ENCODE data around the gene GHR.

GHR gene

GRCh38 chr5:42461033-42461432 is 37.8 kb downstream of the GHR start:
- 100% methylated on average over 1 of the region's 1 CpG for WGBS (ENCODE audit: insufficient coverage, insufficient read length)
- DNase-seq (ENCODE audit: low read depth, low spot score): no peak
- Histone ChIP-seq H3K9me3 (ENCODE audit: control insufficient read depth, insufficient read depth, low read length) (no peaks in the 10 kb centered on the region), H3K27ac (ENCODE audit: low read length) (no peak overlapping the region), H3K36me3 (ENCODE audit: control insufficient read depth, insufficient read depth, low read length) (no peaks in the 10 kb centered on the region), H3K27me3 (ENCODE audit: control insufficient read depth, insufficient read depth, low read length) (no peaks in the 10 kb centered on the region), H3K4me1 (ENCODE audit: control insufficient read depth, insufficient read depth, low read length) (no peaks in the 10 kb centered on the region), H3K4me3 (ENCODE audit: low read length) (no peak overlapping the region)

- H3K4me3 ChIP-seq (ENCODE audit: low read length): no peak overlapping the region
- DNase-seq (ENCODE audit: low read depth, low spot score): no peak
- H3K36me3 ChIP-seq (ENCODE audit: control insufficient read depth, insufficient read depth, low read length): no peaks in the 10 kb centered on the region
- no peaks in the 10 kb centered on the region for H3K27me3 ChIP-seq (ENCODE audit: control insufficient read depth, insufficient read depth, low read length)
- no peaks in the 10 kb centered on the region for H3K4me1 ChIP-seq (ENCODE audit: control insufficient read depth, insufficient read depth, low read length)
- H3K9me3 ChIP-seq (ENCODE audit: control insufficient read depth, insufficient read depth, low read length): no peaks in the 10 kb centered on the region
- WGBS (ENCODE audit: insufficient coverage, insufficient read length): no CpG with 5 or more reads among the region's 1 CpG
- H3K27ac ChIP-seq (ENCODE audit: low read length): no peak overlapping the region
Observed at GRCh38 chr5:42461507-42461906, 38.3 kb downstream of the GHR start.

- Histone ChIP-seq H3K9me3 (ENCODE audit: control insufficient read depth, insufficient read depth, low read length) (no peaks in the 10 kb centered on the region), H3K27ac (ENCODE audit: low read length) (no peak overlapping the region), H3K36me3 (ENCODE audit: control insufficient read depth, insufficient read depth, low read length) (no peaks in the 10 kb centered on the region), H3K4me1 (ENCODE audit: control insufficient read depth, insufficient read depth, low read length) (no peaks in the 10 kb centered on the region), H3K4me3 (ENCODE audit: low read length) (no peak overlapping the region), H3K27me3 (ENCODE audit: control insufficient read depth, insufficient read depth, low read length) (no peaks in the 10 kb centered on the region)
- no CpG with 5 or more reads among the region's 2 CpGs for WGBS (ENCODE audit: insufficient coverage, insufficient read length)
- no peak for DNase-seq (ENCODE audit: low read depth, low spot score)
Observed at GRCh38 chr5:42462083-42462482, 38.8 kb downstream of the GHR start.

- no peaks in the 10 kb centered on the region for H3K9me3 ChIP-seq (ENCODE audit: control insufficient read depth, insufficient read depth, low read length)
- no CpG with 5 or more reads among the region's 5 CpGs for WGBS (ENCODE audit: insufficient coverage, insufficient read length)
- no peaks in the 10 kb centered on the region for H3K27me3 ChIP-seq (ENCODE audit: control insufficient read depth, insufficient read depth, low read length)
- no peak for DNase-seq (ENCODE audit: low read depth, low spot score)
- H3K4me3 ChIP-seq (ENCODE audit: low read length): no peak overlapping the region
- no peak overlapping the region for H3K27ac ChIP-seq (ENCODE audit: low read length)
- H3K36me3 ChIP-seq (ENCODE audit: control insufficient read depth, insufficient read depth, low read length): no peaks in the 10 kb centered on the region
- no peaks in the 10 kb centered on the region for H3K4me1 ChIP-seq (ENCODE audit: control insufficient read depth, insufficient read depth, low read length)
Observed at GRCh38 chr5:42467572-42467971, 44.3 kb downstream of the GHR start.

- WGBS (ENCODE audit: insufficient coverage, insufficient read length): no CpG with 5 or more reads among the region's 8 CpGs
- Histone ChIP-seq H3K36me3 (ENCODE audit: control insufficient read depth, insufficient read depth, low read length) (no peaks in the 10 kb centered on the region), H3K27me3 (ENCODE audit: control insufficient read depth, insufficient read depth, low read length) (no peaks in the 10 kb centered on the region), H3K9me3 (ENCODE audit: control insufficient read depth, insufficient read depth, low read length) (no peaks in the 10 kb centered on the region), H3K4me1 (ENCODE audit: control insufficient read depth, insufficient read depth, low read length) (no peaks in the 10 kb centered on the region), H3K4me3 (ENCODE audit: low read length) (no peak overlapping the region), H3K27ac (ENCODE audit: low read length) (no peak overlapping the region)
- no peak for DNase-seq (ENCODE audit: low read depth, low spot score)
Observed at GRCh38 chr5:42467981-42468524, 44.8 kb downstream of the GHR start.

- no peaks in the 10 kb centered on the region for H3K36me3 ChIP-seq (ENCODE audit: control insufficient read depth, insufficient read depth, low read length)
- no peaks in the 10 kb centered on the region for H3K9me3 ChIP-seq (ENCODE audit: control insufficient read depth, insufficient read depth, low read length)
- WGBS (ENCODE audit: insufficient coverage, insufficient read length): no CpG with 5 or more reads among the region's 5 CpGs
- no peak overlapping the region for H3K4me3 ChIP-seq (ENCODE audit: low read length)
- no peak for DNase-seq (ENCODE audit: low read depth, low spot score)
- no peaks in the 10 kb centered on the region for H3K4me1 ChIP-seq (ENCODE audit: control insufficient read depth, insufficient read depth, low read length)
- H3K27me3 ChIP-seq (ENCODE audit: control insufficient read depth, insufficient read depth, low read length): no peaks in the 10 kb centered on the region
- H3K27ac ChIP-seq (ENCODE audit: low read length): no peak overlapping the region
Observed at GRCh38 chr5:42483472-42484154, 60.4 kb downstream of the GHR start.

GRCh38 chr5:42487077-42487476 is 63.8 kb downstream of the GHR start:
- H3K36me3 ChIP-seq (ENCODE audit: control insufficient read depth, insufficient read depth, low read length): no peaks in the 10 kb centered on the region
- DNase-seq (ENCODE audit: low read depth, low spot score): no peak
- WGBS (ENCODE audit: insufficient coverage, insufficient read length): no CpG with 5 or more reads among the region's 3 CpGs
- no peak overlapping the region for H3K4me3 ChIP-seq (ENCODE audit: low read length)
- H3K9me3 ChIP-seq (ENCODE audit: control insufficient read depth, insufficient read depth, low read length): no peaks in the 10 kb centered on the region
- no peaks in the 10 kb centered on the region for H3K4me1 ChIP-seq (ENCODE audit: control insufficient read depth, insufficient read depth, low read length)
- H3K27me3 ChIP-seq (ENCODE audit: control insufficient read depth, insufficient read depth, low read length): no peaks in the 10 kb centered on the region
- no peak overlapping the region for H3K27ac ChIP-seq (ENCODE audit: low read length)

GRCh38 chr5:42487821-42488220 is 64.6 kb downstream of the GHR start:
- Histone ChIP-seq H3K4me3 (ENCODE audit: low read length) (no peak overlapping the region), H3K27me3 (ENCODE audit: control insufficient read depth, insufficient read depth, low read length) (no peaks in the 10 kb centered on the region), H3K4me1 (ENCODE audit: control insufficient read depth, insufficient read depth, low read length) (no peaks in the 10 kb centered on the region), H3K36me3 (ENCODE audit: control insufficient read depth, insufficient read depth, low read length) (no peaks in the 10 kb centered on the region), H3K9me3 (ENCODE audit: control insufficient read depth, insufficient read depth, low read length) (no peaks in the 10 kb centered on the region), H3K27ac (ENCODE audit: low read length) (no peak overlapping the region)
- no peak for DNase-seq (ENCODE audit: low read depth, low spot score)

- H3K36me3 ChIP-seq (ENCODE audit: control insufficient read depth, insufficient read depth, low read length): no peaks in the 10 kb centered on the region
- no peak for DNase-seq (ENCODE audit: low read depth, low spot score)
- no CpG with 5 or more reads among the region's 2 CpGs for WGBS (ENCODE audit: insufficient coverage, insufficient read length)
- no peaks in the 10 kb centered on the region for H3K27me3 ChIP-seq (ENCODE audit: control insufficient read depth, insufficient read depth, low read length)
- no peaks in the 10 kb centered on the region for H3K9me3 ChIP-seq (ENCODE audit: control insufficient read depth, insufficient read depth, low read length)
- H3K27ac ChIP-seq (ENCODE audit: low read length): no peak overlapping the region
- no peak overlapping the region for H3K4me3 ChIP-seq (ENCODE audit: low read length)
- no peaks in the 10 kb centered on the region for H3K4me1 ChIP-seq (ENCODE audit: control insufficient read depth, insufficient read depth, low read length)
Observed at GRCh38 chr5:42490831-42491230, 67.6 kb downstream of the GHR start.

GRCh38 chr5:42491699-42492098 is 68.5 kb downstream of the GHR start:
- DNase-seq (ENCODE audit: low read depth, low spot score): no peak
- H3K4me3 ChIP-seq (ENCODE audit: low read length): no peak overlapping the region
- no CpG with 5 or more reads among the region's 3 CpGs for WGBS (ENCODE audit: insufficient coverage, insufficient read length)
- no peaks in the 10 kb centered on the region for H3K4me1 ChIP-seq (ENCODE audit: control insufficient read depth, insufficient read depth, low read length)
- no peak overlapping the region for H3K27ac ChIP-seq (ENCODE audit: low read length)
- H3K9me3 ChIP-seq (ENCODE audit: control insufficient read depth, insufficient read depth, low read length): no peaks in the 10 kb centered on the region
- H3K36me3 ChIP-seq (ENCODE audit: control insufficient read depth, insufficient read depth, low read length): no peaks in the 10 kb centered on the region
- no peaks in the 10 kb centered on the region for H3K27me3 ChIP-seq (ENCODE audit: control insufficient read depth, insufficient read depth, low read length)

GRCh38 chr5:42492974-42493373 is 69.7 kb downstream of the GHR start:
- no peak overlapping the region for H3K4me3 ChIP-seq (ENCODE audit: low read length)
- H3K27me3 ChIP-seq (ENCODE audit: control insufficient read depth, insufficient read depth, low read length): no peaks in the 10 kb centered on the region
- WGBS (ENCODE audit: insufficient coverage, insufficient read length): no CpG with 5 or more reads among the region's 3 CpGs
- H3K9me3 ChIP-seq (ENCODE audit: control insufficient read depth, insufficient read depth, low read length): no peaks in the 10 kb centered on the region
- H3K27ac ChIP-seq (ENCODE audit: low read length): no peak overlapping the region
- H3K4me1 ChIP-seq (ENCODE audit: control insufficient read depth, insufficient read depth, low read length): no peaks in the 10 kb centered on the region; the same call in 1 of the 2 replicates
- H3K36me3 ChIP-seq (ENCODE audit: control insufficient read depth, insufficient read depth, low read length): no peaks in the 10 kb centered on the region
- no peak for DNase-seq (ENCODE audit: low read depth, low spot score)
